ENCODE results near the gene TTC24. TPM values are rescaled to one million over a fixed set of nuclear protein-coding genes. Genes with fewer than 3 reads are reported as not detected.
"Not testable (repeated sequence)": the region's sequence is repeated elsewhere in the genome, so short reads cannot be mapped to it uniquely, and the experiment has no call there.

The TTC24 gene
- polyA plus RNA-seq, 5 donors, result 0.08 to 0.27 (median 0.21) TPM; not detected in 2

DNA sequence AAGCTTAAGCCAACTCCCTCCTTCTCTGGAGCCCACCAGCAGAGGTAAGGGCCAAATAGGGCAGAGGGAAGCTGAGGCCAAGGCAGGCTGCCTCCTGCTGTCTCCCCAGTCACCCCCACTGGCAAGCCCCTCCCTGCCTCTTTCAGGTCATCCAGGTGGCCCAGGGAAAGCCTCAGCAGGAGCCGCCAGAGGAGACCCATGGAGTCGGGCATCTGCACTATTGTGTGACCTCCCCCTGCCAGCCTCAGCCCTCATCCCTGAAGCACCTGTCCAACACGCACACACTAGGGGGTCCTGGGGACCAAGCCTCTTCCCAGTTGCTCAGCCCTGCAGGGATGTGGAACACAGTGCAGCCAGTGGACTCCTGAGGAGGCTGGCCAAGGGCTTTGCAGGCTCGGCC is 6.8 kb downstream of the TTC24 start:
- no peak for DNase-seq

GRCh38 chr1:156586892-156587477 is 7.5 kb downstream of the TTC24 start:
- no peak for DNase-seq

DNA sequence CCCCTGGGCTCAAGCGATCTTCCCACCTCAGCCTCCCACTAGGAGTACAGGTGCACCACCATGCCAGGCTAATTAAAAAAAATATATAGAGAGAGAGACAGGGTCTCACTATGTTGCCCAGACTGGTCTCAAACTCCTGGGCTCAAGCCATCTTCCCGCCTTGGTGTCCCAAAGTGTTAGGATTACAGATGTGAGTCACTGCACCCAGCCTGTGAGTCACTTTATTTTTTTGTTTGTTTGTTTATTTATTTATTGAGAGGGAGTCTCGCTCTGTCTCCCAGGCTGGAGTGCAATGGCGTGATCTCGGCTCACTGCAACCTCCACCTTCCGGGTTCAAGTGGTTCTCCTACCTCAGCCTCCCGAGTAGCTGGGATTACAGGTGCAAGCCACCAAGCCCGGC is 8.4 kb downstream of the TTC24 start:
- not testable (repeated sequence) for DNase-seq

DNA sequence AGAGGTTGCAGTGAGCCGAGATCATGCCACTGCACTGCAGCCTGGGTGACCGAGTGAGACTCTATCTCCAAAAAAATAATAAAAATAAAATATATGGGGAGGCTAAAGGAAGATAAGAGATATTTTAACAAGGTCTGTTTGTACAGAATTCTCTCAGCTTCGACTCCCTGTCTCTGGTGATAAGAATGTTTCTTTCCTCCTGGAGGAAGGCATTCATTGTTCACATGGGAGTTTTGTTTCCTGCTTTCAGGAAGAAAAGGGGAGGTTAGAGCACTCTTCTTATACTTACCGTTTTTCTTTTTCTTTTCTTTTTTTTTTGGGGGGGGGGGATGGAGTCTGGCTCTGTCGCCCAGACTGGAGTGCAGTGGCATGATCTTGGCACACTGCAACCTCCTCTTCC is 10.0 kb downstream of the TTC24 start:
- DNase-seq, result no peak

DNA sequence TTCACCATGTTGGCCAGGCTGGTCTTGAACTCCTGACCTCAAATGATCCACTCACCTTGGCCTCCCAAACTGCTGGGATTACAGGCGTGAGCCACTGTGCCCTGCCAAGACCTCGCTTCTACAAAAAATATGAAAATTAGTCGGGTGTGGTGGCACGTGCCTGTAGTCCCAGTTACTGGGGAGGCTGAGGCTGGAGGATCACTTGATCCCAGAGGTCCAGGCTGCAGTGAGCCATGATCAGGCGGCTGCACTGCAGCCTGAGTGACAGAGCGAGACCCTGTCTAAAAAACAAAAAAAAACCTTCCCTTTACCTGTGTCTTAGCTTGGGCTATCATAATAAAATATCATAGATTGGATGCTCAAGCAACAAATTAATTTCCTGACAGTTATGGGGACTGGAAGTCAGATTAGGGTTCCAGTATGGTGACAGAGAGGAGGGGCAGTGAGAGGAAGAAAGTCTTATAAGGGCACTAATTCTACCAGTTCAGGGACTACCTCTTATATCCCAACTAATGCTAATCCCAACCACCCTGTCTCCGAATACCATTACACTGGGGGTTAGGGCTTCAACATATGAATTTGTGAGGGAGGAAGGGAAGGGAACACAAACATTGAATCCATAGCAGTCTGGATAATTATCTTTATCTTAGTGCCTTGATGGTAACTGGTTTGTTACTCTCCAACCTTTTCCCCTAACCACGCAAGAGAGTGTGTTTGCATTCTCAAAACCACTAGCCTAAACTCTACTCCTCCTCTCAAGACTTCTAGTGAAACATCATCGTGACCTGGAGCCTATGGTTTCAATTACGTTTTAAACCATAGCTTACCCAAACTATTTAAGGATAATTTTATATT is 11.0 kb downstream of the TTC24 start:
- no peak for DNase-seq

DNA sequence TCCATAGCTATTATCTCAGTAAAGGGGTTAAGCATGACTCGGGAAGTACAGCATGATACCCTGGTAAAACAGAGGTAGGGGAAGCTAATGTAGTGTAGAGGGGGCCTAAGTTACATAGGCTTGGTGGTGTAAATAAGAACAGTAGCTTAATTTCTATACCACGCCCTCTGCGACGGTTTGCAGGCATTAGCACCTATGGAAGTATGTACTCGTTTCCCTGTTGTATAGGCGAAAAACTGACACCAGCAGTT is 11.6 kb downstream of the TTC24 start:
- DNase-seq, result no peak

DNA sequence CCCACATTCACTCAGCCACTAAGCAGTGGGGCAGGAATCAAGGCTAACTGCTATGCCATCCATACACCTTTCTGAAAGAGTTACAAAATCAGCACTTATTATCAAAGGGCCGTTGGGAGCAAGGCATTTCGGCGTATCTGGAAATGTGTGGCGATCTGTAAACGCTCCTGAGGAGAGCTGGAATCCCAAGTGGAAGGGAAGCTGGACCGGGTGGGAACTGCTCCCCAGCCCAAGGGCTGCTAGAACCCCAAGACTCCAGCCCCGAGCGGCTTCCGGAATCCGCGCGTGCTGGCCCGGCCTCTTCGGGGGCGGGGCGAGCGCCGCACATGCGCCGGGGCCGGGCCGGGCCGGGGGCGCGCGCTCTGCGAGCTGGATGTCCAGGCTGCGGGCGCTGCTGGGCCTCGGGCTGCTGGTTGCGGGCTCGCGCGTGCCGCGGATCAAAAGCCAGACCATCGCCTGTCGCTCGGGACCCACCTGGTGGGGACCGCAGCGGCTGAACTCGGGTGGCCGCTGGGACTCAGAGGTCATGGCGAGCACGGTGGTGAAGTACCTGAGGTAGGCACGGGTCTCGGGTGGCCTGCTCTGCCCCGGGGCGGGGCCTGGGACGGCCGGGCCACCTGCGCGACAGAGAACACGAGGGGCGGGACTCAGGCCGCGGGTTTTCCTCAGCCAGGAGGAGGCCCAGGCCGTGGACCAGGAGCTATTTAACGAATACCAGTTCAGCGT is 12.1 kb downstream of the TTC24 start, which contains the start of gene NAXE:
NAXE (plus strand) TSS at position 345 of the 726 bp plus-strand sequence; CDS start at position 374, 29 bp downstream.
- peak; percentile 53 to 69 for DNase-seq

GRCh38 chr1:156592158-156592909 is 12.8 kb downstream of the TTC24 start:
- no peak for DNase-seq

- DNase-seq, result no peak
Measured at GRCh38 chr1:156592910-156593660, 13.6 kb downstream of the TTC24 start.

DNA sequence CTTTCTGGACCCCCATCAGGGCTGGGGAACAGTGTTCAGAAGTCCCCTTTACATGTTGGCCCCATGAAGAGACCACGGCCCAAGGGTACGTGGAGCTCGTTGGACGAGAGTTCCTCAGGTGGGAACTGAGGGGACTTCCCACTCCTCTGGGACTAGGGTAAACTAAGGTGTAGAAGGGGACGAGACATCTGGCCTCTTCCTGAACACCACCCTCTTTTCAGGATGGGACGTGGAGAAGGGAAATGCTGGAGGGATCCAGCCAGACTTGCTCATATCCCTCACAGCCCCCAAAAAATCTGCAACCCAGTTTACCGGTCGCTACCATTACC is 14.1 kb downstream of the TTC24 start:
- no peak for DNase-seq

- DNase-seq, result no peak
Measured at GRCh38 chr1:156594190-156594589, 14.7 kb downstream of the TTC24 start.

- DNase-seq, result no peak
Measured at GRCh38 chr1:156595016-156595415, 15.5 kb downstream of the TTC24 start.

DNA sequence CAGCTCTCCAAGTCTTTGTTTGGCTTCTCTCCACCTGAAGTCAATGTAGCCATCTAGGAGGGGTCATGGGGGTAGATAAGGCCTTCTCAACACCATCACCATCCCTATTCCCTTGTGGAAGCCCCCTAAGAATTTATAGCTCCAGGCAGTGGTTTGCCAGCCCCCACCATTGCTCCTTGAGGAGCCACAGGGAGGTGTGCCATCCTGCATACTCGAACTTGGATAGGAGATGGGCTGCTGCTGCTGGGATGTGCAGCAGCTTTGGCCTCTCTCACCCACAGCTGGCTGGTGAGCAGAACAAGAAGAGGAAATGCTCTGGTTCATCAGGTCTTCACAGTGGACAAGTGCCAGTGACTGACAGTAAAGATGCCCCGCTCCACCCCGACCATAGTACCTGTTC is 16.9 kb downstream of the TTC24 start:
- DNase-seq, result no peak

DNA sequence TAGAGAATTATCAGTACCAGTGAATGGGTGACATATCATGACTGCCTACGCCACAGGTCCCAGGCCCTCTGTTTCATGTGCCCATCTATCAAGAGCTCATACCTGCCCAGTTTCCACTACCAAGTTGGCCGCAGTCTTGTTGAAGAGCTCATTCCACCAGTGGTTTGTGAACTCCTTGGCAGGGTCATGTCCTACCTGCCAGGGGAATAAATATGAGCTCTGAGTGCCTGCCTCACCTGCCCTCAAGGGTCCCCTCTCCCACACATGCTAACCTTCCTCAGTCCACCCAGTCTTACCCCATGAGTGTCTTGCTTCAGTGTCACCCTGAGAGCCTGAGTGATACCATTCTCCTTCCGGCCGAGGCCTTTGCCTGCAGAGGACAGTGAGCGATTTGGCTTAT is 18.6 kb downstream of the TTC24 start:
- DNase-seq, result no peak

- no peak for DNase-seq
Measured at GRCh38 chr1:156598731-156599432, 19.4 kb downstream of the TTC24 start.

DNA sequence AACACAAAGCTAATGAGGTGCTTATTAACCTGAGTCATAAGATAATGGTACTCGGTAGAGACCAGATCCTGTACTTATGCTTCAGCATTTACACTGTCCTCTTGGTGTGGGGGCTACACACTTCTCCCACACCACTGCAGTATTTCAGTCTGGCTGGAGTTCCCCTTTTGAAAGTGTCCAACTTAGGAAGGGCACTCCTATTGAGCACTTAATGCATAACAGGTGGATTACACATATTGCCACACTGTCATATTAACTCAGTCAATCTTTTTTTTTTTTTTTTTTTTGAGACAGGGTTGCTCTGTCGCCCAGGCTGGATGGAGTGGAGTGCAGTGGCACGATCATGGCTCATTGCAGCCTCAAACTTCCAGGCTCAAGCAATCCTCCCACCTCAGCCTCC is 20.3 kb downstream of the TTC24 start:
- DNase-seq, result no peak

GRCh38 chr1:156600733-156601121 is 21.2 kb downstream of the TTC24 start:
- DNase-seq, result no peak

GRCh38 chr1:156601122-156601830 is 21.8 kb downstream of the TTC24 start, which contains the start of gene GPATCH4:
Gene GPATCH4 (minus strand): TSS chr1:156601479.
- peak; percentile 77 to 79 for DNase-seq

DNA sequence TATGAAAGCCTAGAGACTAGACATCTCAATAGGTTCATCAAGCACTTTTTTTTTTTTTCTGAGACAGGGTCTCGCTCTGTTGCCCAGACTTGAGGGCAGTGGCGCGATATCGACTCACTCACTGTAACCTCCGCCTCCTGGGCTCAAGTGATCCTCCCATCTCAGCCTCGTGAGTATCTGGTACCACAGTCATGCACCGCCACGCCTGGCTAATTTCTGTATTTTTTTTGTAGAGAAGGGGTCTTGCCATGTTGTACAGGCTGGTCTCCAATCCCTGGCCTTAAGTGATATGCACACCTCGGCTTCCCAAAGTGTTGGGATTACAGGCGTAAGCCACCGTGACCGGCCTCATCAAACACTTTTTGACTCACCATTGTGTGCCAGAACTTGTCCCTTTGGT is 22.4 kb downstream of the TTC24 start:
- no peak for DNase-seq

DNA sequence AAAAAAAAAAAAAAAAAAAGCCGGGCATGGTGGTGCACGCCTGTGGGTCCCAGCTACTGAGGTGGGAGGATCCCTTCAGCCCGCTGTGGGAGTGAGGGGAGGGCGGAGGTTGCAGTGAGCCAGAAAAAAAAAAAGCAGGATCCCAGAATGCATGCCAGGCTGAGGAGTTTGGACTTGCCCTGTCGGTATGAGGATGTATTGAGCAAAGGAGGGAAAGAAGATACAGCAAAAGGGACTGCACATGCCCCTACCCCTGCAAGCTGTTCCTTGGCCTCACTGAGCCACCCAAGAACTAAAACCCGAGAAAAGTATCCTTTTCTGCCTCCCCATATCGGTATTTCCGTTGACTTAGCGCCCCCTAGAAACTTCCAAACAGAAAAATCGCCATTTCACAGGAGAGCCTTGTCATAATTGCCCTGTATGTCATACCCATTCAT is 23.1 kb downstream of the TTC24 start:
- no peak for DNase-seq
